NCI-H2171 (cell line): ENCODE measurements around the gene TM4SF18.
"Not testable (repeated sequence)": the region's sequence is repeated elsewhere in the genome, so short reads cannot be mapped to it uniquely, and the experiment has no call there.

ENCODE experiments used
- DNase-seq: peaks from one replicate; lab custom pipeline; 2025; lab: John Stamatoyannopoulos, UW

Gene TM4SF18

GRCh38 chr3:149368674-149369497 lies 35.5 kb upstream of the TM4SF18 start:
- DNase-seq: no peak

- no peak for DNase-seq
These were observed 34.8 kb upstream of the TM4SF18 start for GRCh38 chr3:149368201-149368673.

GRCh38 chr3:149366941-149367840 lies 33.8 kb upstream of the TM4SF18 start:
- no peak for DNase-seq

- DNase-seq: no peak
These were observed 32.6 kb upstream of the TM4SF18 start for GRCh38 chr3:149366031-149366430.

- no peak for DNase-seq
These were observed 31.2 kb upstream of the TM4SF18 start for GRCh38 chr3:149364624-149365023.

- no peak for DNase-seq
These were observed 29.6 kb upstream of the TM4SF18 start for GRCh38 chr3:149363053-149363452.

GRCh38 chr3:149362366-149362765 lies 28.9 kb upstream of the TM4SF18 start:
- DNase-seq: no peak

GRCh38 chr3:149356630-149357029 lies 23.2 kb upstream of the TM4SF18 start:
- no peak for DNase-seq

GRCh38 chr3:149356044-149356592 lies 22.7 kb upstream of the TM4SF18 start:
- no peak for DNase-seq

GRCh38 chr3:149353581-149354184 lies 20.2 kb upstream of the TM4SF18 start:
- DNase-seq: no peak

GRCh38 chr3:149352556-149352955 lies 19.1 kb upstream of the TM4SF18 start:
- peak; percentile 6 for DNase-seq

GRCh38 chr3:149343951-149344350 lies 10.5 kb upstream of the TM4SF18 start:
- DNase-seq: no peak

GRCh38 chr3:149342413-149343380 lies 9.3 kb upstream of the TM4SF18 start:
- DNase-seq: no peak

- DNase-seq: no peak
These were observed 7.0 kb upstream of the TM4SF18 start for GRCh38 chr3:149340310-149340933.

GRCh38 chr3:149339931-149340309 lies 6.5 kb upstream of the TM4SF18 start:
- no peak for DNase-seq

- DNase-seq: not testable (repeated sequence)
These were observed 4.0 kb upstream of the TM4SF18 start for GRCh38 chr3:149337486-149337885.

- no peak for DNase-seq
These were observed 3.5 kb upstream of the TM4SF18 start for GRCh38 chr3:149336925-149337324.

- no peak for DNase-seq
These were observed 665 bp downstream of the TM4SF18 start for GRCh38 chr3:149332771-149333170.

- no peak for DNase-seq
These were observed 1.1 kb downstream of the TM4SF18 start for GRCh38 chr3:149332227-149332765.

- DNase-seq: no peak
These were observed 2.0 kb downstream of the TM4SF18 start for GRCh38 chr3:149331396-149331795.
